Caco-2 (cell line): ENCODE measurements around the gene CCR5AS.

Experiments used
- BruUV-seq: library from RNA; stranded (reverse); fragments of 400-500 nt; replicated peaks from 2 replicates; lab custom pipeline; 2021; lab: Mats Ljungman, UMichigan
- CTCF ChIA-PET: fragments of 300-600 bp; sonication (Branson Sonifier 250); formaldehyde crosslinking; loops from one replicate; lab custom pipeline; 2022; ENCODE audit warnings: antibody characterized with exemption; lab: Charles Lee
- POLR2A ChIA-PET: fragments of 300-600 bp; sonication (Branson Sonifier 250); formaldehyde crosslinking; loops from one replicate; lab custom pipeline; 2022; ENCODE audit warnings: antibody characterized with exemption; lab: Charles Lee
- DNase-seq, 2 experiments: peaks; one replicate each; pipeline versions ENCODE4 v3.0.0 to v3.0.0-alpha.2; 2020 to 2022
- H3K27me3 ChIP-seq: replicated peaks from 2 replicates; pipeline ENCODE4 v1.6.0; 2011; ENCODE audit warnings: low read length; ENCODE audit not compliant: control insufficient read depth, insufficient read depth
- H3K36me3 ChIP-seq: 2 replicates; pipeline ENCODE4 v1.5.1; 2011; ENCODE audit warnings: low read length; ENCODE audit not compliant: control insufficient read depth, insufficient read depth
- H3K4me1 ChIP-seq: fragments of 250-450 bp; sonication (Bioruptor Pico); 2 replicates; pipeline ENCODE4 v1.5.1; 2020; ENCODE audit warnings: mild to moderate bottlenecking
- H3K4me3 ChIP-seq: 2 replicates; pipeline ENCODE4 v1.5.1; 2011; ENCODE audit warnings: low read depth, mild to moderate bottlenecking, control low read depth, low read length
- H3K9me3 ChIP-seq: fragments of 250-450 bp; sonication (Bioruptor Pico); 2 replicates; pipeline ENCODE4 v1.5.1; 2020; ENCODE audit warnings: mild to moderate bottlenecking, moderate library complexity
- H3K27ac Mint-ChIP-seq: one replicate; pipeline ENCODE4 v1.8.0; 2022; ENCODE audit warnings: mixed read lengths; ENCODE audit not compliant: unreplicated experiment
- H3K27me3 Mint-ChIP-seq: one replicate; pipeline ENCODE4 v1.8.0; 2022; ENCODE audit warnings: mixed read lengths; ENCODE audit not compliant: insufficient read depth, unreplicated experiment
- H3K36me3 Mint-ChIP-seq: one replicate; pipeline ENCODE4 v1.8.0; 2022; ENCODE audit warnings: mild to moderate bottlenecking, mixed read lengths; ENCODE audit not compliant: insufficient read depth, unreplicated experiment
- H3K4me1 Mint-ChIP-seq: one replicate; pipeline ENCODE4 v1.8.0; 2022; ENCODE audit warnings: low read depth, mixed read lengths; ENCODE audit not compliant: unreplicated experiment
- H3K4me3 Mint-ChIP-seq: one replicate; pipeline ENCODE4 v1.8.0; 2022; ENCODE audit warnings: mild to moderate bottlenecking, moderate library complexity, mixed read lengths; ENCODE audit not compliant: unreplicated experiment
- H3K9me3 Mint-ChIP-seq: one replicate; pipeline ENCODE4 v1.8.0; 2022; ENCODE audit warnings: mixed read lengths; ENCODE audit not compliant: unreplicated experiment
- intact Hi-C: fragments of 100-400 bp; cut with micrococcal nuclease; formaldehyde crosslinking; loops from one replicate; pipeline ENCODE4 v1.10.0; 2022; ENCODE audit not compliant: unreplicated experiment
- TF ChIP-seq, protein P1 (sequence below), 2 experiments: fragments of 200-600 bp in 1 of 2; IDR thresholded peaks; 1 replicate in 1 of 2; 2 replicates in 1 of 2; pipeline versions ENCODE4 v1.5.1 to v1.8.0; 2011 to 2022; ENCODE audit warnings: antibody characterized with exemption in 1 of 2, control low read depth in 1 of 2, inconsistent platforms in 1 of 2, low read depth in 1 of 2, low read length in 1 of 2, mild to moderate bottlenecking in 1 of 2, moderate library complexity in 1 of 2; ENCODE audit not compliant: insufficient read depth in 1 of 2, severe bottlenecking in 1 of 2, unreplicated experiment in 1 of 2

CCR5AS gene

DNA sequence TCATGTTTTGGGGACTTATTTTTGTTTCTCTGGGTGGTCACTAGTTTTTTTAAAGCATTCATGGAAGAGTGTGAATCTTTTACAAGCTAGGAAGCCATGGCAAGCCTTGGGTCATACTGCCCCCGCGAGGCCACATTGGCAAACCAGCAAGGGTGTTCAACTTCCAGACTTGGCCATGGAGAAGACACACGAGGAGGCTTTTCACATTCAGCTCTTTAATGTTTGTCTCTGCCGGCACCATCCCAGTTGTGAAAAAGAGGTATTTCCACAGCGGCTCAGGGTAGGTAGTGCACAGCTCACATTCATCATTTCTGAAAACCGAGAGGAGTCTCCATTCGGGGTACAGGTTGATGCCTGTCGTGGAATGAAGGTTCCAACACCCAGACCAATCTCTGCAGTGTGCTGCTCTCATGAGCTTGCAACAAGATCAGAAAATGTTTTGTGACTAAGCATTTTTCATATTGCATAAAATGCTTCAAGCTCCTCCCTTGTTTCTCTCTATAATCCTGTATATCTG is 28.4 kb downstream of the CCR5AS start:
- ChIA-PET POLR2A (no interaction called here), CTCF (interaction anchor here (0.6 to 1.2 kb wide), 7 partner anchors 10 to 294 kb away, joined by 3 to 5 read pairs (median 3); partner anchors contain the start of gene CCR1)
- Histone ChIP-seq H3K4me3 (no peak overlapping the region), H3K36me3 (no peaks in the 10 kb centered on the region), H3K27me3 (no peaks in the 10 kb centered on the region), H3K4me1 (no peaks in the 10 kb centered on the region), H3K9me3 (no peaks in the 10 kb centered on the region)
- H3K4me3 Mint-ChIP-seq = no peak overlapping the region
- H3K9me3 Mint-ChIP-seq = no peaks in the 10 kb centered on the region
- H3K27ac Mint-ChIP-seq = no peak overlapping the region
- no TSS peak for BruUV-seq
- no peaks in the 10 kb centered on the region for H3K36me3 Mint-ChIP-seq
- peak; percentile 66 to 76 for DNase-seq
- intact Hi-C loops = loop anchor here (1.0 to 5.0 kb wide), 2 partner anchors 101 to 436 kb away; no protein-coding TSS in a partner anchor
- TF ChIP-seq, protein P1, sequence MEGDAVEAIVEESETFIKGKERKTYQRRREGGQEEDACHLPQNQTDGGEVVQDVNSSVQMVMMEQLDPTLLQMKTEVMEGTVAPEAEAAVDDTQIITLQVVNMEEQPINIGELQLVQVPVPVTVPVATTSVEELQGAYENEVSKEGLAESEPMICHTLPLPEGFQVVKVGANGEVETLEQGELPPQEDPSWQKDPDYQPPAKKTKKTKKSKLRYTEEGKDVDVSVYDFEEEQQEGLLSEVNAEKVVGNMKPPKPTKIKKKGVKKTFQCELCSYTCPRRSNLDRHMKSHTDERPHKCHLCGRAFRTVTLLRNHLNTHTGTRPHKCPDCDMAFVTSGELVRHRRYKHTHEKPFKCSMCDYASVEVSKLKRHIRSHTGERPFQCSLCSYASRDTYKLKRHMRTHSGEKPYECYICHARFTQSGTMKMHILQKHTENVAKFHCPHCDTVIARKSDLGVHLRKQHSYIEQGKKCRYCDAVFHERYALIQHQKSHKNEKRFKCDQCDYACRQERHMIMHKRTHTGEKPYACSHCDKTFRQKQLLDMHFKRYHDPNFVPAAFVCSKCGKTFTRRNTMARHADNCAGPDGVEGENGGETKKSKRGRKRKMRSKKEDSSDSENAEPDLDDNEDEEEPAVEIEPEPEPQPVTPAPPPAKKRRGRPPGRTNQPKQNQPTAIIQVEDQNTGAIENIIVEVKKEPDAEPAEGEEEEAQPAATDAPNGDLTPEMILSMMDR (IDR thresholded peaks at IDR 0.05; ENCODE audit: insufficient read depth in 1 of 2, low read depth in 1 of 2, low read length in 1 of 2, severe bottlenecking in 1 of 2, unreplicated experiment in 1 of 2) = peak; percentile 56 to 83
- peaks cover 3% of the 10 kb centered on the region for H3K4me1 Mint-ChIP-seq
- H3K27me3 Mint-ChIP-seq = peaks cover 6% of the 10 kb centered on the region

DNA sequence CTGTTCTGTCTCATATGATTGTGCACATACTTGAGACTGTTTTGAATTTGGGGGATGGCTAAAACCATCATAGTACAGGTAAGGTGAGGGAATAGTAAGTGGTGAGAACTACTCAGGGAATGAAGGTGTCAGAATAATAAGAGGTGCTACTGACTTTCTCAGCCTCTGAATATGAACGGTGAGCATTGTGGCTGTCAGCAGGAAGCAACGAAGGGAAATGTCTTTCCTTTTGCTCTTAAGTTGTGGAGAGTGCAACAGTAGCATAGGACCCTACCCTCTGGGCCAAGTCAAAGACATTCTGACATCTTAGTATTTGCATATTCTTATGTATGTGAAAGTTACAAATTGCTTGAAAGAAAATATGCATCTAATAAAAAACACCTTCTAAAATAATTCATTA is 31.1 kb downstream of the CCR5AS start:
- Histone ChIP-seq H3K27me3 (no peaks in the 10 kb centered on the region), H3K36me3 (no peaks in the 10 kb centered on the region), H3K4me1 (peaks cover 10% of the 10 kb centered on the region; the same call in 1 of the 2 replicates), H3K4me3 (no peak overlapping the region), H3K9me3 (no peaks in the 10 kb centered on the region)
- TF ChIP-seq, protein P1 (IDR thresholded peaks at IDR 0.05; ENCODE audit: insufficient read depth in 1 of 2, low read depth in 1 of 2, low read length in 1 of 2, severe bottlenecking in 1 of 2, unreplicated experiment in 1 of 2) = no peak
- intact Hi-C loops = loop anchor here (5.0 kb wide), 1 partner anchor 99 kb away; no protein-coding TSS in a partner anchor
- H3K4me3 Mint-ChIP-seq = no peak overlapping the region
- H3K36me3 Mint-ChIP-seq = no peaks in the 10 kb centered on the region
- DNase-seq = no peak
- no peak overlapping the region for H3K27ac Mint-ChIP-seq
- H3K9me3 Mint-ChIP-seq = no peaks in the 10 kb centered on the region
- H3K27me3 Mint-ChIP-seq = peaks cover 6% of the 10 kb centered on the region
- POLR2A ChIA-PET = no interaction called here
- H3K4me1 Mint-ChIP-seq = peaks cover 10% of the 10 kb centered on the region
- no TSS peak for BruUV-seq
- CTCF ChIA-PET = no interaction called here

DNA sequence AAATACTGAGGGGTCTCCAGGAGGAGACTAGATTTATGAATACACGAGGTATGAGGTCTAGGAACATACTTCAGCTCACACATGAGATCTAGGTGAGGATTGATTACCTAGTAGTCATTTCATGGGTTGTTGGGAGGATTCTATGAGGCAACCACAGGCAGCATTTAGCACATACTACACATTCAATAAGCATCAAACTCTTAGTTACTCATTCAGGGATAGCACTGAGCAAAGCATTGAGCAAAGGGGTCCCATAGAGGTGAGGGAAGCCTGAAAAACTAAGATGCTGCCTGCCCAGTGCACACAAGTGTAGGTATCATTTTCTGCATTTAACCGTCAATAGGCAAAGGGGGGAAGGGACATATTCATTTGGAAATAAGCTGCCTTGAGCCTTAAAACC is 31.6 kb downstream of the CCR5AS start:
- Mint-ChIP-seq H3K4me1 (peaks cover 14% of the 10 kb centered on the region), H3K27ac (no peak overlapping the region), H3K4me3 (no peak overlapping the region), H3K27me3 (peaks cover 6% of the 10 kb centered on the region), H3K36me3 (no peaks in the 10 kb centered on the region), H3K9me3 (no peaks in the 10 kb centered on the region)
- ChIA-PET CTCF (no interaction called here), POLR2A (no interaction called here)
- TF ChIP-seq, protein P1 (IDR thresholded peaks at IDR 0.05; ENCODE audit: insufficient read depth in 1 of 2, low read depth in 1 of 2, low read length in 1 of 2, severe bottlenecking in 1 of 2, unreplicated experiment in 1 of 2) = no peak
- Histone ChIP-seq H3K4me1 (peaks cover 14% of the 10 kb centered on the region; the same call in 1 of the 2 replicates), H3K4me3 (no peak overlapping the region), H3K27me3 (no peaks in the 10 kb centered on the region), H3K36me3 (no peaks in the 10 kb centered on the region), H3K9me3 (no peaks in the 10 kb centered on the region)
- BruUV-seq = no TSS peak
- intact Hi-C loops = loop anchor here (5.0 kb wide), 1 partner anchor 98 kb away; no protein-coding TSS in a partner anchor
- no peak for DNase-seq
